Dedifferentiated amniotic fluid mesenchymal stem cell (primary cell): ENCODE data around the gene CDH1.
"Not testable (repeated sequence)": the region's sequence is repeated elsewhere in the genome, so short reads cannot be mapped to it uniquely, and the experiment has no call there.

Experiments
- DNase-seq: peaks from one replicate; pipeline ENCODE4 v3.0.0-alpha.2; 2016; ENCODE audit errors: extremely low spot score

The CDH1 gene

DNA sequence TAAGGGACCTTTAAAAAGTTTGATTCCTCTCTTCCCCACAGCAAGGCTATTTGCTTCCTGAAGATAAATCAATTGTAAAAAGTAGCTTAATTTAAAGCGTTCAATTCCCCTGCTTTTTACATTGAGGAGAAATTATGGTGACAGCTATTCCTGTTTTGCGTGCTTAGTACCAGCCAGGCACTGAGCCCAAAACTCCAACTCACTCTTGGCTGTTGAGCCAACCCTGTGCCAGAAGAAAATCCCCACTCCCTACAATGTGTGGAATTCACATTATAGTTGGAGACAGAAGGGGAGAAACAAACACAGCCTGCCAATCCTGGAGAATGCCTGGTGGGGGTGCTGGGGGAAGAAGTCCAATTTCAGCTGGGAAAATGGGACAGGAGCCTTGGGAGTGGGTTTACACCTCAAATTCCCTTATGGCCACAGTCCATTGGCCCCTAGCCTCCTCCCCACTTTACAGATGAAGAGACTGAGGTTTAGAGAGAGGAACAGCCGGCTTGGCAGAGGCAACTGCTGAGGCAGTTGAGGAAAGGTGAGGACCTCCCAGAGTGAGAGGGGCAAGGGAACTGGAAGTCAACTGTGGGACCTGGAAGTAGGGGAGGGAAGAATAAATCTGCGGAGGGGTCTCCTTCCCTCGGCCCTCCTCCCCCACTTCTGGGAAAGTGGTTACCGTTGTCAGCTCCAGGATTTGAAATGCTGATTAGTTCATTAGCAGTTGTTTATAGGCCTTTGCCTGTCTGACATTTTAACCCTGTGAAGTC is 26.1 kb downstream of the CDH1 start:
- peak; percentile 68 for DNase-seq

DNA sequence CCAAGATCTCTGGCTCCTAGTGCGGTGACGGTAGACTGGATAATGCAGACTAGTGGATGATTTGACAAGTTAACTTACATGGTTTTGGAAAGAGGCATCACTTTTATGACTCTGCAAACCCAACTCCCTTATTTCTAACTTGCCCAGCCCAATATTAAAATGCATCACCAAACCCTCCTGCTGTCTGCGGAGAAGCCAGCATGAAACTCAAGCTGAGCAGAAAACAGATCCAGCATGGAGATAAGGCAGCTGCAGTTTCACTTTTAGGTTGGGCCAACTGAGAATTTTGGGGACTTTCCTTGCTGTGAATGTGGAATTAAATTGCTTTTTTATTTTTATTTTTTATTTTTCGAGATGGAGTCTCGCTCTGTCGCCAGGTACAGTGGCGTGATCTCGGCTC is 27.8 kb downstream of the CDH1 start:
- no peak for DNase-seq

DNA sequence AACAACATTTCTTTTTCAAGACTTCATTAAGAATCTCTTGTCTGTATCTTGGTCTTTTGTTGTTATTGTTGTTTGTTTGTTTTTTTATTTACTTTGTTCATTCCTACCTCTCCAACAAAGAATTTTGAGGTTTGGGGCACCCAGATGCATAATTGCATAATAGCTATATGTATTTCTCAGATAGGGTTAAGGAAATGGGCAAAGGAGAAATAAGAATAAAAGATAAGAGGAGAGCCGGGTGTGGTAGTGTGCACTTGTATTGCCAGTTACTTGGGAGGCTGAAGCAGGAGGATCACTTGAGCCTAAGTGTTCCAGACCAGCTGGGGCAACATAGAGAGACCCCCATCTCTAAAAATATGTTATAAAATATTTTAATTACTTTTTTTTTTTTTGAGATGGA is 30.5 kb downstream of the CDH1 start:
- DNase-seq, result no peak

DNA sequence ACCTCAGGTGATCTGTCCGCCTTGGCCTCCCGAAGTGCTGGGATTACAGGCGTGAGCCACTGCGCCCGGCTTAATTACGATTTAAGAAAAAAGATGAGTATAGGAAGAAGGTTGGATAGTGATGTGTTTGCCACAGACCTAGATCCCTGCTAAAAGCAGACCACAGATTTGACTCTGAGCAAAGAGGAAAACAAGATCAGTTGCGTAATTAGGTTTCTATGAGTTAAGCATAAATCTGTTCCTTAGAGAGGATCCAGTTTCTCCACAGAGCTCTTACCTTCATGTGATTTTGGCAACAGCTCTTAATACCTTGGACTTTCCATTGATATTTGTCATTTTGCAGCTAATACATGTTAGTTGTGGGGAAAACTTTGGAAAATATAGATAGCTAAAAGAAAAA is 31.1 kb downstream of the CDH1 start:
- DNase-seq, result no peak

DNA sequence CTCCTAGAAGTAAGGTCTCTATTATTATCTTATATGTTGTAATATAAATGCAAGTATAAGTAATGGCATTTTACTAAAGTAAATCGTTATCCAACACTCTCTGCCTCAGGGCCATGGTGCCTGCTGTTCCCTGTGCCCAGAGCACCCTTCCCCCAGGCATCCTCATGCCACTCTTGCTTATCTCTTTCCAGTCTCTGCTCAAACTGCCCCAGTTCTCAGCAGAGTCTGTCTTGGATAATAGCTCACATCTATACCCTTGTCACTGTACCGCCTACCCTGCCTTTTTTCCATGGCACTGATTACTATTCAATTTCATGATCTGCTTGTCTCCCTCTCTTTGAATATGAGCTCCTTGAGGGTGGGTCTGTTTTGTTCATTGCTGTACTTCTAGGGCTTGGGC is 31.7 kb downstream of the CDH1 start:
- no peak for DNase-seq

DNA sequence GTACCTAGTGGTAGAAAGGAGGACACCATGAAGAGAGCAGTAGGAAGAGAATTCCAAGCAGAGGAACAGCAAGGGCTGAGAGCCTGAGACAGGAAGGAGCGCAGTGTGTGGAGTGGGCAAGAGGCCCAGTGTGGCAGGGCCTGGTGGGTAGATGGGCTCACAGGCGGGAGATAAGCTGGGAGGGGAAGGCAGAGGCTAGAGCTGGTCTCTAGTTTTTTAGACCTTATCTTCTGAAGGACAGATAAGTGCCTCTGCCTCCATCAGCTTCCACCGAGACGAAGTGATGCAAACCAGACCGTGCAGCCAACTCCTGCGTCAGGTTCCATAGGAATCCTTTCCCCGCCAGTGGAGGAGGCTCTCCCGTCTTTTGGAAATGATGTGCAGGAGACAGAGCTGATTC is 33.6 kb downstream of the CDH1 start:
- DNase-seq, result no peak

DNA sequence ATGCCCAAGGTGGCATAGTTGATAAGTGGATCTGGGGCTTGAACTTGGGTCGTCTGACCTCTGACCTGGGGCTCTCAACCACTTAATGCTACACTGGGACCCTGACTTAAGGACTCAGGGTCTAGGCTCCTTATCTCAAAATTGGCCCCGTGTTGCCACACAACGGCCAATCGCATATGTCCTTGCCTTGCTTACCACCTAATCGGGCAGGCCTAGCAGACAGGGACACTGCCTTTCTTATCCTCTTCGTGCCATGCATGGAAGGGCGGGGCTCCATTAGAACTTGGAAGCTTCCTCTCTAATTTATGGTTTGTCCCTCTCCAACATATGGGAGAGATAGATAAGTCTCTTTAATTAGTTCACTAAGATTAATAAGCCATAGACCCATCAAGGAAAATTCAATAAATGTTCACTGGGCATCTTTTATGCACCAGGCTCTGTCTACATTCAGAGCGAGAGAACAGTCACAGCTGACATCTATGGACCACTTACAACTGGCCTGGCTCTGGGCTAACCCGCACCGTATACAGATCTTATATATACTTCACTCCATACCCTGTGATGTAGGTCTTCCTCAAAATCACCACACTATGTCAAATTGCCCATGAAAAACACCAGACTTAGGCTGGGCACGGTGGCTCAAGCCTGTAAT is 35.1 kb downstream of the CDH1 start:
- no peak for DNase-seq

DNA sequence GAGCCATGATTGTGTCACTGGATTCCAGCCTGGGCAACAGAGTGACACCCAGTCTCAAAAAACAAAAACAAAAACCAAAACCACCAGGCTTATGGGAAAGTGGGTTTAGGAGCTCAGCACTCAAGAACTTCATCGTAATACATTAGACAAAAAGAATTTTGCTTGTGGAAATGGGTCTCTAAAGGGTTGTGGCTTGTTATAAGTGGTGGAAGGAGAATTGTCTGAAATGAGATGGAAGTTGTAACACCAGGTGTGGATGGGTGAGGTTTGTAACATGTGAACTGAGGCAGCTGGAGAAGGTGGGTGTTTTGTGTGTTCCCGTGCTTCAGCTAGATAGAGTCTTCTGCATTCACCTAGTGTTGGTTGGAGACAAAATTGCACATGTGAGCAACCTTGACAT is 35.8 kb downstream of the CDH1 start:
- no peak for DNase-seq

DNA sequence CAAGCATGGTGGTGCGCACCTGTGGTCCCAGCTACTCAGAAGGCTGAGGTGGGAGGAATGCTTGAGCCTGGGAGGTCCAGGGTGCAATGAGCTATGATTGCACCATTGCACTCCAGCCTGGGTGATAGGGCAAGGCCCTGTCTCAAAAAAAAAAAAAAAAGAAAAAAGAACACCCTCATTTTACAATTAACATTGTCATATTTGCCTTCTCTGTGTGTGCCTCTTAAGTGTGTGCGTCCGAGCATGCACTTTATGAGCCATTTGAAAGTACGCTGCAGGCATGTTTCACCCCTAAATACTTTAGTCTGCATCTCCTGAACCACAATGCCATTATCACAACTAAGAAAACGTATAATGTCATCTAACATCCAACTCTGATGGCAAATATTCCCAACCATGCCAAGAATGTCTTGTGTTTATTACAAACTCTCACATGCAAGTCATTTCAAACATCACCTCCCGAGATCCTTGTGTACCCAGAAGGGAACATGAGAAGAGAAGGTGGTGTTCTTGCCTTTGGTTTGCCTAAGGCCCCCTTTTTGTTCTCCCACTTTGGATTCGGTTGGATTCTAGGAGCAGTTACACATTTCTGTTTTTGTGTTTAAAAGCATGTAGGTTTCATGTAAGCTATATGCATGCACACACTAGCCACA is 38.0 kb downstream of the CDH1 start:
- no peak for DNase-seq

DNA sequence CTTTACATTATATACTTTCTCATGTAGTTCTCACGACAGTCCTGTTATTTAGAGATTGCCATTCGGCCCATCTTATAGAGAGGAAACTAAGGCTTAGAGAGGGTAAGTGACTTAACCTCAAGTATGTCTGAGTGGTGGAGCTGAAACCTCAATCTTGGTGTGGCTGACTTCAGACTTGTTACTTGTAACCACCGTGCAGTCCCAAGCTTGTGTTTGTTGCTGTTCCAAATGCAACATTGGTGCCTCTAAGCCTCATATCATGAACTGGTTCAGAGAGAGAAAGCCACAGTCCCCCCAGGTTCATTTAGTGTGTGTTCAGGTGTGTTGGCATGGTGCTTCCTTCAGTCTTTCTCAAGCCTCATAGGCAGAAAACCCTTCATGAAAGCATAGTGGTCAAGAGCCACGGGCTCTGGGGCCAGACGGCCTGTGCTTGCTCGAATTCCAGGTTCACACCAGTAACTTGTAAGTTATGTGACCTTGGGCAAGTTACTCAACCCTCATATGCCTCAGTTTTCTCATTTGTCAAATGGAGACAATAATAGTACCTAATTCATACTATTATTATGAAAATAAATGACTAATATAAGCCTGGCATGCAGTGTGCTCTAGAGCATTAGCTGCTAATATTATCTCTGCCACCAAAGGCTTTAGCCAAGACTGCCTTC is 39.9 kb downstream of the CDH1 start:
- peak; percentile 51 for DNase-seq

DNA sequence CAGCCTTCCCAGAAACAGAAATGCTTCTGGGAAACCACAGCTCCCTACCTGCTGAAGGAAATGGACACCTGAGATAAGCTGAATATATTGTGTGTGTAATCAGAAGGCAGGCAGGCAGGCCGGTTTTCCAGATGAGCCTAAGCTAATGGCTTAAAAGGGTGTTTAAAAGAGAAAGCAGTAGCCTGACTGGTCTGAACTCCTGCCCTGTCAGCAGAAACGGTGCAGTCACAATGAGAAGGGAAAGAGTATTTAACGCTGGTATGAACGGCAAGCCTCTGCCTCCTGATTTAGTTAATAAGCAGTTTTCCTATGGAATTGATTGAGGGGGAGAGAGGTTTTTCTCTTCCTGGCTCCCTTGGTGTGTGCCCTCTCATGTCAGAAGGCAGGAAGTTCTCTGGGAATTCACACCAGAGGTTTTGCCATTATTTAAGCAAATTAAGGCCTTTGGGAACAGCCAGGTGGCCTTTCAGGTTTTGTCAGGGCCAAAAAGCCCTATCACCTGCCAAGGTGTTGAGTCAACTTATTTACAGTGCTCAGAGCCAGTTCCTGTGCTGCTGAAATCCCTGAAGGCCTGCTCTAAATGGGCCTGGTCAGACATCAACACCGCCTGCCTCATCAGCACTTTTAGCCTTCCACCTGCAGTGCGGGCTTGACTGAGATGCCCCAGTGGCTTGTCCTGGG is 41.6 kb downstream of the CDH1 start:
- DNase-seq, result no peak

DNA sequence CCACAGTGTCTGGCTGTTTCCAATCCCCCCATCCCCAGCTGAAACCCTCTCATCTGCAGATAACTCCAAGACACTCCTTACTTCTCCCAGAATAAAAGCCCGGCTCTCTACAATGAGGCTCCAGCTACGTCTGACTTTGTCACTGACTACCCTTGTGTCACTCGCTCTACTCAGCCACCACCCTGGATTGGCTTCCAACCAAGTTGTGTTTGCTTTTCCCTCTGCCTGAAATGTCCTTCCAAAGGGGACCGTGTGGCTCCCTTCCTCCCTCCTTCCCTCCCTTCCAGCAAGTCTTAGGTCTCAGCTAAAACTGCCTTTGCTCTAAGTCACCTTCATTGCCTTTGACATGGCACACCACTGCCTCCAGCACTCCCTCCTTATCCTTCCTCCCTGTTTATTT is 42.8 kb downstream of the CDH1 start:
- no peak for DNase-seq

DNA sequence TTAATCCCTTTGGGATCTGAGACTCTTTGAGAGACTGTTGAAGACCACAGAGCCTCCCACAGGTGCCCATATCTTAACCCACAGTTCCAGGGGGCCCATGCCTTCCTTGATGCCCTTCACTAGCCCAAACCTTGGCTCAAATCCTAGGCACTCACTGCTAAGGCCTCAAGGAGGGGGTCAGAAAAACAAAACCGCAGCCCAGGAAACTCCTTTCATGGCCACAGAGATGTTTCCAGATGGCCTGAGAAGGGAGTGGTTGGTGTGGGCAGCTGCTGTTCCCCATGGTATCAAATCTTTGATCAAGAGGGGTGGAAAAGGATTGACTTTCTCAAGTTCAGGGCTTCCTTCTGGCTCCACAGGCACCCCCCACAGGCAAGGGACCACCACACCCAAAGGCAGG is 44.7 kb downstream of the CDH1 start:
- no peak for DNase-seq

DNA sequence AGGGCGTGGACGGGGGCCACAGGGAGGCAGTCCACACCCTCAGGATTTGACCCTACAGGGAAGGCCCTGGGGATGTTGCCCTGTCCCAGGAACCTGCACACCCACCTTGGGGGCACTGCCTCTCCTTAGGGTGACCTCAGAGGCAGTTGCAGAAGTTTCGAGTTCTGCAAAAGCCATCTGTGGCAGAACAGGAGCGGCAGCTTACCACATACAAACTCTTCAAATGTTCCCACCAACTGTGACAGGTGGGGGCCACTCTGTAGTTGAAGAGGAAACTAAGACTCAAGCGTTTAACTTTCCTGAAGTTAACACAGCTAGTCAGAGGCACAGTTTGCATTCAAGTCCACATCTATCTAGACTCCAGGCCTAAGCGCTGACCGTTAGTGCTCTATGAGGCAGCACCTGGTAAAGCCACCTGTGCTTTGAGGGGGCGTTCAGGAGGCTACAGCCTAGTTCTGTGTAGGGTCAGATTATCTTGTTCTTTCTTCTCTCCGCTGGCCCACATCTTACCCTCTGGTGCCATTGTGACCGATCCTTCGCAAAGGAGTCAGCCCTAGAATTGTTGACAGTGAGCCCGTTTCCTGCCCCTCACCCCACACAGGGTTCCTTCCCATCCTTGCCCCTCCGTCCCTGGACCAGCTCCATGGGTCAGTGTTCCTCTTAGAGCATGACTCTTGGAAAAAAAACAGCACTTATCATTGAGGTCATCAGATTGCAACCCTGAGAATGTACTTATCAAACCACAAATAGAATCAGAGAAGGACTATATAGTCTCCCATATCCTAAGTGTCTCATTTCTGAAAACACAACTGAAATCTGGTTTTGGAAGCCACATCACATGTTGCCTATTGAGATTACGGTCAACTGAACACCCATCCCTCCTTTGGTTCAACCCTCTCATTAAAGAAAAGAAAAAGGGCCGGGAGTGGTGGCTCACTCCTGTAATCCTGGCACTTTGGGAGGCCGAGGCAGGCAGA is 45.4 kb downstream of the CDH1 start:
- no peak for DNase-seq

DNA sequence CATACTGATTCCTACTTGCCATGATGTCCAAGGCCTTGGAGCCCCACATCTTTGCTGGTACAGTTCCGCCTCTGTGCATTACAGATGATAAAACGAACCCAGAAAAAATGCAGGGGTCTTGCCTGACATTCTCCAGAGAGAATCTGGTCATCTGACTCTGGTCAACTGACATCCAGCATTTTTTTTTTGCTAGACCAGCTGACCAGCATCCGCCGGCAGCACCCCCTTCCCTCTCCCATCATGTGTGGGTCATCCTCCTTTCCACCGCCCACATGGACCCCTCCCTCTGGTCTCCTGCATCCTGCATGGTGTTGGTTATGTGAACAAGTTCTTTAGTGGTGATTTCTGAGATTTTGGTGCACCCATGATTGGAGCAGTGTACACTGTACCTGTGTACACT is 47.1 kb downstream of the CDH1 start:
- DNase-seq, result no peak

DNA sequence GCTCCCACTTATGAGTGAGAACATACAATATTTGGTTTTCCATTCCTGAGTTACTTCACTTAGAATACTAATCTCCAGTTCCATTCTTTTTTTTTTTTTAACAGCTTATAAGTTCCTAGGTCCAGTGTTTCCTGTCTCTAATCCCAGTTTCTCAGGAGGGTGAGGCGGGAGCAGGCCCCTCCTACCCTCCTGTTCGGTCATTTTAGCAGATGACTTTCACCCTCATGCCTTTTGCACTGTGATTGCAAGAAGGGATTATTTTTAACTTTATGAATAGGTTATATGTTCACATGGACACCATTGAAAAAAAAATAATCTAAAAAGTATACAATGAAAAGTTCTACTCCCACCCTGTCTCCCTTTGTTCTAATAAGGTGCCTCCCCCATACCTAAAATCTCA is 47.6 kb downstream of the CDH1 start:
- DNase-seq, result no peak

DNA sequence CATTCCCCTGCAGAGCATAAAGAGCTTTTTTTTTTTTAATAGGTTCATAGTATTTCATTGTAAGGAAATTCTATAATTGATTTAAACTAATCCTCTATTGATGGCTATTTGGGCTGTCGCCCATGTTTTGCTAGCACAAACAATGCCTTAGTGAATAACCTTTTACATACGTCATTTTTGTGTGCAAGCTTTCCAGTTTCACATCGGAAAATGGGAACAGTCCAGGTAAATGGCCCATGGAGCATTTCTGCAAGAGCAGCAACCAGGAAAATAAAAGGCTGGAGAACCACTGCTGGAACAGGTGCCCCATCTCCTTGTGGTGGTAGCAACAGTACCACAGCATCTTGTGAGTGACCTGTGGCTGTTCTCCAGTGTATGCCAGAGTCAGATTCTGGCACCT is 48.6 kb downstream of the CDH1 start:
- no peak for DNase-seq

DNA sequence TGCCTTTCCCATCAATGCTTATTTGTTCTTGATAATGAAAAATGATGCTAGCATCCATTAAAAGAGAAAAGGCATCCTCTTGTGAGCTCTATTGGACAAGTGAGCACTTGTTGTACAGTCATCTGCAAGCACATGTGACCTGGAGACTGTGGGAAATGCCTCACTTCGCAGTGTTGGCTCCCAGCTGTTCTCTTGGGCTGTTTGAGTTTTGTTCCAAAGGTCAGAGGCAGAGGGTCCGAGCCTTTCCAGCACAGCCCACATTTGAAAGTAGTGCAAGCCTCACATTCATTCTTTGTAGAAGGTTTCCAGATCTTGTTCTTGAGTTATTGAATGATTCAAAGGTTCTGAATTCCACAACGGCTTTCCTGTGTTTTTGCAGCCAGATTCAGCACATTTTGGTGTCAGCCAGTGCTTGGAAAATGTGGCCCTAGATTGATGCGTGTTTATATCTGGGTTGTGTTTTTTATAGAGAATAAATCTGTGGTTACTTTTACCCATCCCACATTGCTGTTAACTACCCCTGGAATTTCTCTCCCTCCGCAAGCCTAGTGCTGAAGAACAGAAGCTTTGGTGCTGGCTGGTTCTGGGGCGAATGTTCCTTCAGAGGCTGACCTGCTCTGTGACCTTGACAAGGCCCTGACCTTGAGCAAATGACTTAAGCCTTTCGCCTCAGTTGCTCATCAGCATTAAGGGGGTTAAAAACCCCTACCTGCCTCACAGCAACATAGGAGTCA is 49.8 kb downstream of the CDH1 start:
- no peak for DNase-seq

DNA sequence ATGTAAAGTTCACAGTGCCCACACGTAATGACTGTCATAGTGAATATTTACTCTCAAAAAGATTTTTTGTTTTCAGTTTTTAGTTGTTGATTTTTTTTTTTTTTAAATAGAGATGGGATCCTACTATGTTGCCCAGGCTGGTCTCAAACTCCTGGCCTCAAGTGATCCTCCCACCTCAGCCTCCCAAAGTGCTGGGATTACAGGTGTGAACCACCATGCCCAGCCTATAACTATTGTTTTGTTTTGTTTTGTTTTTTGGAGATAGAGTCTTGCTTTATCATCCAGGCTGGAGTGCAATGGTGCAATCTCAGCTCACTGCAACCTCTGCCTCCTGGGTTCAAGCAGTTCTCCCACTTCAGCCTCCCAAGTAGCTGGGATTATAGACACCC is 50.3 kb downstream of the CDH1 start:
- not testable (repeated sequence) for DNase-seq

DNA sequence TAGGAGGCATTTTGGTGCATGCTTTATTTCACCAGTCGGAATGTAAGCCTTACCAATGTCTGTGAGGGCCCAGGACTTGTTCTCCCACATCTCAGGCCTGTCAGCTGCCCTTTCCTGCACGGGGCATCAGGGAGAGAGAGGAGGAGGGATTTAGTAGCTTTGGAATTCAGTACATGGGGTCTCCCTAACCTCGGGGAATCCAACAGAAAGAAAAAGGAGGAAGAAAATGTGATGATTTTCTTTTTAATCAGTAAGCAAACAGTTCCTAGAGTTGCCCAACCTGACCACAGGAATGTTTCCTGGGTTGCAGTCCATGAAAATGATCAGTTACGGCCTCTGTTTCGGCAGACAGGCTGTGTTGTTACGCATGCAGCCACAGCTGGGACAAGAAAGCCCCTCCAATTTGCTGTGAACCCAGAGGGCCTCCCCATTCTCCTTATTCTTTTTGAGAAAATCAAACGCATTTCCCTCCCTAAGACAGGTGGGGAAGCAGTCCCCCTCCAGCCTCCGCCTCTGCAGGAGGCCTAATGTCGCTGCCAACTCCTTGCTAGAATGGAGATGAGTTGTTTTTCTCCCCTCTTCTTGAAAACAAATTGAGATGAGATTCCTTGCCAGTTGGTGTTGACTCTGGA is 53.2 kb downstream of the CDH1 start:
- DNase-seq, result peak; percentile 68
